ENCODE measurements around the gene SCAP. TPM values are rescaled to one million over a fixed set of nuclear protein-coding genes. Genes with fewer than 3 reads are reported as not detected.

Gene SCAP
- polyA plus RNA-seq, 1 experiment, result 30.2 TPM

DNA sequence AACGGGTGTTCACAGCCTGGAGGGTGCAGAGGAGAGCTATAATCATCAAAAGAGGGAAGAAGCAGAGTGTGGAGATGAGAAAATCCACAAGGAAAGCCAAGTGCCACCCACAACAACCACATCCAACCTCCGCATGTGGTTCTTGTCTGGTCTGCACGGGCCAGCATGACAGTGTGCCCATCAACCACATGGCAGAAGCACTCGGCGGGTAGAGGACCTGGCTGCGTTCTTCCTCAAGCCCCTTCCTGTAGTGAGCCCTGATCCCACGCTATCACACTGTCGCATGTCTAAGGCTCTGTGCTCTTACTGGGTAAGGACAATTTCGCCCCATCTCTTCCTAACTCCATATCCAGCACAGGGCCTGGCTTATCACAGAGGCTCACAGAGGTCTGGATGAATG lies 53.0 kb downstream of the SCAP start:
- POLR2A ChIA-PET, result no interaction called here
- Histone ChIP-seq H3K4me3 (ENCODE audit: low read depth, low read length) (no peak overlapping the region), H3K27me3 (ENCODE audit: control insufficient read depth, insufficient read depth, low read length) (no peaks in the 10 kb centered on the region), H3K36me3 (ENCODE audit: control insufficient read depth, insufficient read depth, low read length) (peaks cover 26% of the 10 kb centered on the region)
- DNase-seq (ENCODE audit: low read depth), result no peak
- CTCF ChIA-PET, result interaction anchor here (0.6 to 6.0 kb wide), 10 partner anchors 16 to 283 kb away, joined by 3 to 71 read pairs (median 3); partner anchors contain the start of genes ELP6, PTPN23 and SCAP
- TF ChIP-seq, protein P1, sequence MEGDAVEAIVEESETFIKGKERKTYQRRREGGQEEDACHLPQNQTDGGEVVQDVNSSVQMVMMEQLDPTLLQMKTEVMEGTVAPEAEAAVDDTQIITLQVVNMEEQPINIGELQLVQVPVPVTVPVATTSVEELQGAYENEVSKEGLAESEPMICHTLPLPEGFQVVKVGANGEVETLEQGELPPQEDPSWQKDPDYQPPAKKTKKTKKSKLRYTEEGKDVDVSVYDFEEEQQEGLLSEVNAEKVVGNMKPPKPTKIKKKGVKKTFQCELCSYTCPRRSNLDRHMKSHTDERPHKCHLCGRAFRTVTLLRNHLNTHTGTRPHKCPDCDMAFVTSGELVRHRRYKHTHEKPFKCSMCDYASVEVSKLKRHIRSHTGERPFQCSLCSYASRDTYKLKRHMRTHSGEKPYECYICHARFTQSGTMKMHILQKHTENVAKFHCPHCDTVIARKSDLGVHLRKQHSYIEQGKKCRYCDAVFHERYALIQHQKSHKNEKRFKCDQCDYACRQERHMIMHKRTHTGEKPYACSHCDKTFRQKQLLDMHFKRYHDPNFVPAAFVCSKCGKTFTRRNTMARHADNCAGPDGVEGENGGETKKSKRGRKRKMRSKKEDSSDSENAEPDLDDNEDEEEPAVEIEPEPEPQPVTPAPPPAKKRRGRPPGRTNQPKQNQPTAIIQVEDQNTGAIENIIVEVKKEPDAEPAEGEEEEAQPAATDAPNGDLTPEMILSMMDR (IDR thresholded peaks at IDR 0.05; ENCODE audit: insufficient read depth, low read depth, low read length), result no peak

DNA sequence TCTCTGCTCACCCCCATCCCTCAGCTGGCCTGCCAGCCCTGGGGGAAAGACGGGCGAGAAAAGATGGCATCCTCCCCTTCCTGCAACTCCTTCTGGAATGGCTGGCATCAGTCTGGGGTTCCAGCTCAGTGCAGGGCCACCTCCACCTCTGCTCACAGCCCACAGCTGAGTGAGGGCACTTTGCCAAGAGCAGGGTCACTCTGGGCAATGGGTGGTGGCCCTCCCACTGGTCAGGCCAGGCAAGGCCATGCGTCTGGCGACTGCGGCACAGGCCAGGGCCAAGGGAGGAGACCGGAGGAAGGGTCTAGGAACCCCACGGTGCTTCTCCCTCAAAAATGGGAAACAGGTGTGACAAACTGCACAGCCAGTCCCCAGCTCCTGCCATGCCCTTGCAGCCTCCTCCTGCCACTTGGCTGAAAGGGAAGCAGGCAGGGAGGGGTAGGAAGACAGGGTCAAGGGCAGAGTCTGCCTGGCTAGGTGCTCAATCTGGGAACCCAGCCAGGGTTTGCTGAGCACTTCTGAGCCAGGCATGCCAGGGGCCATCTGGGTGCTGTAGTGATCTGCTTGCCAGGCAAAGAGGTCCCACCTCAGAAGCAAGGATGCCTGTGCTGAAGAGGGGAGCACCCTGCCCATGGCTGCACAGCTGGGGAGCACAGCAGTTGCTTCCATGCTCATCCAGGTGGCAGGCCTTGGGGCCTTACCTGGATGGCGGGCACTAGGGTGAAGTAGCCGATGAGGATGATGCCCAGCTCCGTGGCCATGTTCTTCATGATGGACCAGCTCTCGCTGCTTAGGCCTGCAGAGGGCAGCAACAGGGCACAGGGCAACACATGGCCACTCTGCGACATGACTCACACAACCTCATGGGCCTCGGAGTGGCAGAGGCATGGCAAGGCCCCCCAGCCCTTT lies 53.7 kb downstream of the SCAP start:
- Histone ChIP-seq H3K4me3 (ENCODE audit: low read depth, low read length) (no peak overlapping the region), H3K27me3 (ENCODE audit: control insufficient read depth, insufficient read depth, low read length) (no peaks in the 10 kb centered on the region), H3K36me3 (ENCODE audit: control insufficient read depth, insufficient read depth, low read length) (peaks cover 26% of the 10 kb centered on the region)
- ChIA-PET CTCF (interaction anchor here (0.6 to 6.0 kb wide), 30 partner anchors 9 to 380 kb away, joined by 3 to 71 read pairs (median 4); partner anchors contain the start of genes ELP6, PTPN23 and SCAP), POLR2A (no interaction called here)
- TF ChIP-seq, protein P1 (IDR thresholded peaks at IDR 0.05; ENCODE audit: insufficient read depth, low read depth, low read length), result peak; percentile 28; the same call in 1 of the 2 replicates
- no peak for DNase-seq (ENCODE audit: low read depth)

DNA sequence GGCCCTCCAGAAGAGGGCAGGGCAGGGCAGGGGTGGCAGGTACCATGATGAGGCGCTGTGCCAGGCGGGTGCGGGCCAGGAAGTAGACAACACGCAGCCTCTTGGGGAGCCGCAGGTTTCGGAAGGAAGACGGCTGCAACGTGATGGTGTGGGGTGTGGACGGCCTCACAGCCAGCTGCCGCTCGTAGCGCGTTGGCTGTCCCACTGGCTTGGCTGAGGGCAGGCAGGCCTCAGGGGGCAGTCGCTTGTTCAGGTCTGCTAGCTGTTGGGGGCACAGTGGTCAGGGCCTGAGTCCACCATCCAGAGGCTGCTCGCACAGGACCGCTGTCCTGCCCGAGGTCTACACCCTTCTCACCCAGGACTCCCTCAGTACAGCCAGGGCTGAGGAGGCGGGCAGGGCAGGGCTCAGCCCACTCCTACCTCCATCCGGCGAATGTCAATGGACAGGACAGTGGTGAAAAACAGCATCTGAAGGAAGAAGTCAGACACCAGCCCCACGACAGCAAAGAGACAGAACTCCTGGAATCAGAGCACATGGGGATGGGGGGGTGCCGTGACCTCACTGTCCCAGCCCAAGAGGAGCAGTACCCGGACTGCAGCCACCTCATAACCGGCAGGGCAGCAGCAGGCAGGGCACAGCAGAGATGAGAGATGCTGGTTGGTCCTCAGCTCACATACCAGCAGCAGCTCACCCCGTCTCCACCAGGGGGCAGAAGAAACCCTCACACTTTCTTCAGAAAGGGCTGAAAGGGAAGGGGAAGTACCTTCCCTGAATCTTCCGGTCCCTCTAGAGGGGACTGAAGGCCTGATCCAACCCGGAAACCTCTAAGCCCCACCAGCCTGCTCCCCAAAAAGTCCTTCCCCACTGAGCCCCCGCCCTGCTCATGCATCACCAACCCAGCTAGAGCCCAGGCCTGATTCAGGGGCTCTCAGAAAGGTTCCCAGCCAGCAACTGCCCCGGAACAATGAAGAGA lies 54.9 kb downstream of the SCAP start:
- CTCF ChIA-PET, result interaction anchor here (0.6 to 6.0 kb wide), 33 partner anchors 8 to 381 kb away, joined by 3 to 71 read pairs (median 4); partner anchors contain the start of genes ELP6 and SCAP
- Histone ChIP-seq H3K27me3 (ENCODE audit: control insufficient read depth, insufficient read depth, low read length) (no peaks in the 10 kb centered on the region), H3K36me3 (ENCODE audit: control insufficient read depth, insufficient read depth, low read length) (peaks cover 27% of the 10 kb centered on the region), H3K4me3 (ENCODE audit: low read depth, low read length) (no peak overlapping the region)
- peak; percentile 47 for DNase-seq (ENCODE audit: low read depth)
- TF ChIP-seq, protein P1 (IDR thresholded peaks at IDR 0.05; ENCODE audit: insufficient read depth, low read depth, low read length), result peak; percentile 98
- POLR2A ChIA-PET, result interaction anchor here (0.6 kb wide), 1 partner anchor 65 kb away, joined by 6 read pairs; no protein-coding TSS in a partner anchor

DNA sequence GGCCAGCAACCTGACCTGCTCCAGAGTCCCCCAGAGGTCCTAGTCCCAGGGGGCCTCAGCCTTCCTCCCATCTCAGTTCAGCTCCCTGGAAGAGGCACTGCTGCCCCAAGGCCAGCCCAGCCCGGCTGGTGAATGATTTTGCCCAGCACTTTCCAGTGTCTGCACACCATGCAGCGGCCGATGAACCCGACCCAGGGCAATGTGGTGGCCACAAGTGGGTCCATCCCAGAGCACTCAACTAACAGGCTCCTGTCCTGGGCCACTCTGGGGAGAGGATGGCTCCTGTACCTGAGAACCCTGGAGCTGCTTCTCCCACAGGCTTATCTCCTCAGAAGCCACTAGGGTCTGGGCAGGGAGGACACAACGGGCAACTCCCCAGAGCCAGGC lies 55.7 kb downstream of the SCAP start:
- Histone ChIP-seq H3K4me3 (ENCODE audit: low read depth, low read length) (no peak overlapping the region), H3K36me3 (ENCODE audit: control insufficient read depth, insufficient read depth, low read length) (peaks cover 26% of the 10 kb centered on the region), H3K27me3 (ENCODE audit: control insufficient read depth, insufficient read depth, low read length) (no peaks in the 10 kb centered on the region)
- ChIA-PET CTCF (interaction anchor here (1.0 to 6.0 kb wide), 10 partner anchors 11 to 368 kb away, joined by 3 to 71 read pairs (median 10); partner anchors contain the start of gene SCAP), POLR2A (no interaction called here)
- no peak for DNase-seq (ENCODE audit: low read depth)
- TF ChIP-seq, protein P1 (IDR thresholded peaks at IDR 0.05; ENCODE audit: insufficient read depth, low read depth, low read length), result no peak
